Activated CD4-positive, CD25-positive, alpha-beta regulatory T cell treated with anti-CD3 and anti-CD28 coated beads, Interleukin-2, amount 50 U/mL, for 16 hours (primary cell): ENCODE data around the gene ARID4B.
"Not testable (repeated sequence)": the region's sequence is repeated elsewhere in the genome, so short reads cannot be mapped to it uniquely, and the experiment has no call there.

Experiments used
- DNase-seq: peaks from one replicate; pipeline ENCODE4 v3.0.0-alpha.2; 2020; ENCODE audit warnings: low read depth, low spot score

ARID4B gene, protein sequence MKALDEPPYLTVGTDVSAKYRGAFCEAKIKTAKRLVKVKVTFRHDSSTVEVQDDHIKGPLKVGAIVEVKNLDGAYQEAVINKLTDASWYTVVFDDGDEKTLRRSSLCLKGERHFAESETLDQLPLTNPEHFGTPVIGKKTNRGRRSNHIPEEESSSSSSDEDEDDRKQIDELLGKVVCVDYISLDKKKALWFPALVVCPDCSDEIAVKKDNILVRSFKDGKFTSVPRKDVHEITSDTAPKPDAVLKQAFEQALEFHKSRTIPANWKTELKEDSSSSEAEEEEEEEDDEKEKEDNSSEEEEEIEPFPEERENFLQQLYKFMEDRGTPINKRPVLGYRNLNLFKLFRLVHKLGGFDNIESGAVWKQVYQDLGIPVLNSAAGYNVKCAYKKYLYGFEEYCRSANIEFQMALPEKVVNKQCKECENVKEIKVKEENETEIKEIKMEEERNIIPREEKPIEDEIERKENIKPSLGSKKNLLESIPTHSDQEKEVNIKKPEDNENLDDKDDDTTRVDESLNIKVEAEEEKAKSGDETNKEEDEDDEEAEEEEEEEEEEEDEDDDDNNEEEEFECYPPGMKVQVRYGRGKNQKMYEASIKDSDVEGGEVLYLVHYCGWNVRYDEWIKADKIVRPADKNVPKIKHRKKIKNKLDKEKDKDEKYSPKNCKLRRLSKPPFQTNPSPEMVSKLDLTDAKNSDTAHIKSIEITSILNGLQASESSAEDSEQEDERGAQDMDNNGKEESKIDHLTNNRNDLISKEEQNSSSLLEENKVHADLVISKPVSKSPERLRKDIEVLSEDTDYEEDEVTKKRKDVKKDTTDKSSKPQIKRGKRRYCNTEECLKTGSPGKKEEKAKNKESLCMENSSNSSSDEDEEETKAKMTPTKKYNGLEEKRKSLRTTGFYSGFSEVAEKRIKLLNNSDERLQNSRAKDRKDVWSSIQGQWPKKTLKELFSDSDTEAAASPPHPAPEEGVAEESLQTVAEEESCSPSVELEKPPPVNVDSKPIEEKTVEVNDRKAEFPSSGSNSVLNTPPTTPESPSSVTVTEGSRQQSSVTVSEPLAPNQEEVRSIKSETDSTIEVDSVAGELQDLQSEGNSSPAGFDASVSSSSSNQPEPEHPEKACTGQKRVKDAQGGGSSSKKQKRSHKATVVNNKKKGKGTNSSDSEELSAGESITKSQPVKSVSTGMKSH (N-terminal part only)

DNA sequence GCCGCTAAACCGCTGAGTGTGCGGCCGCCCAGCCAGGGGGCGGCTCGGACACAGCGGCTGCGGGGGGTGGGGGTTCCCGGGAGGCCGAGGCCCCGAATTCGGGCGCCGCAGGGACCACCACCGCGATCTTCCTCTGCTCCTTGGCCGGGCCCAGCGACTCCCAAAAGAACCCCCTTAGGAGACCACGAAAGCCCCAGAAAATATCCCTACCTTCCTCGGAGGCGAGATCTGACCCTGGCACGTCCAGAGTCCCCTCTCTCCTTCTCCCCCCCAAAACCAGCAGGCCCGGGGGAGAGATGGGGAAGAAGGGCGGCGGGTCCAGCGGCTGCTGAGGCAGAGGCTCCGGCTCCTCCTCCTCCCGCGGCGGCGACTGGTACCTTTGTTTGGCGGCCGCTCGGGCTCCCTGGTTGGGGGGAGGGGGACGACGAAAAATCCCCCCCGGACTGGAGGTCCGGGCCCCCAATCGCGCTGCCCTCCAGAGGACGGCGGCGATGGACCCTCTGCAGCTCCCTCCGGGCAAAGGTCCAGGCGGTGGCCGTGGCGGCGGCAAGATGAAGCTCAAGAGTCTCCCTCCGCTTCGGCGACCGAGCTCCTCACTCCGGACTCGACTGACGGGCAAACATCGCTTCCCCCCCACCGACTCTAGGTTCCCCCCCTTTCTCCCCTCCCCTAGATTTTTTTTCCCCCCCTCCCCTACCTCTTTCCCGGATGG, at the start of gene ARID4B:
TSS of gene ARID4B (minus strand) at position 621 of the 712 bp plus-strand sequence. CDS start 1,260 bp downstream, outside the sequence.
- DNase-seq, result no peak

DNA sequence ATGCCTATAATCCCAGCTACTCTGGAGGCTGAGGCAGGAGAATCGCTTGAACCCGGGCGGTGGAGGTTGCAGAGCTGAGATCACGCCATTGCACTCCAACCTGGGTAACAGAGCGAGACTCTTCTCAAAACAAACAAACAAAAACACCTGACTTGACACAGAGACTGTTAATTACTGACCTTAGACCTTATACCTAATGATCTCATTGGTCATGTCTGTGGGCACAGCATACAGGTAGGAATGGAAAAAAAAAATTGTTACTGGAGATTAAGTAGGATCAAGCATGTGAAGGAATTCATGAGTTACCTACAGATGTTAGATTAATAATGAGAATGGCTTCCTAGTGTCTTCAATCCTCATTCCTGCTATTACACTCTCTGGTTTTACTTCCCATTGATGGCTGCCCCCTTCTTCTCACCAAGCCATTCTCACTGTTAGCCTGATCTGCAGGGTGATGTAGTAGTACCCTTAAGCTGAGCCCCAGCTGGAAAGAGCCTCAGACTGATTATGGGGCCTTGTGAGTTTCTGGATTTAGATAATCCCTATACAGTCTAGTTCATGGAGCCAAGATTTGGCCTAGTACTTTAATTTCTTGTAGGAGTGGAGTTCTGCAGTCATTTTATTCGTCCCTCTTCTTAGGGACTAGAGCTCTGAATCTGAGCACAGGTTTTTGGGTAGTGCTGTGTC, 48.1 kb upstream of the ARID4B start:
- no peak for DNase-seq

DNA sequence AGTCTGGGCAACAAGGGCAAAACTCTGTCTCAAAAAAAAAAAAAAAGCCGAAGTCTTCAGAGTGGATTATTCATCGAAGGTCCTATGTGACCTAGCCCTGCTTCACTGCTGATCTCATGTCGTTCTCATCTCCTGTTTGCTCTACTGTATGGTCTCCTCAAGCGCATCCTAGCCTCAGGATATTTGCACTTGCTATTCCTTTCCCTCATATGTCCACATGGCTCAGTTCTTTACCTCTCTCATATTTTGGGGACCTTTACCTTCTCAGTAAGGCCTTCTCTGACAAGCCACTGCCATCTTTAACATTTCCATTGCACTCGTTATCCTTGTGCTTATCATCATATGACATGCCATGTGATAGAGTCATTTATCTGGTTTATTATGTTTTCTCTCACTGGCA, 41.8 kb upstream of the ARID4B start:
- DNase-seq, result no peak

DNA sequence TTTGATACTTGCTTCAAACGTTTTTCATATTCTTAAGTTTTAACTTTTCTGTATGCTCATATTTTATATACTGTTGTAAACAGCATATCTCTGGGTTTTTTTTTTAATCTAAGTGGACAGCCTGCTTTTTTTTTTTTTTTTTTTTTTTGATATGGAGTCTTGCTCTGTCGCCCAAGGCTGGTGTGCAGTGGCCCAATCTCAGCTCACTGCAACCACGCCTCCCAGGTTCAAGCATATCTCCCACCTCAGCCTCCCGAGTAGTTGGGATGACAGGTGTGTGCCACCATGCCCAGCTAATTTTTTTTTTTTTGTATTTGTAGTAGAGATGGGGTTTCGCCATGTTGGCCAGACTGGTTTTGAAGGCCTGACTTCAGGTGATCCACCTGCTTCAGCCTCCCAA, 40.4 kb upstream of the ARID4B start:
- DNase-seq, result no peak

DNA sequence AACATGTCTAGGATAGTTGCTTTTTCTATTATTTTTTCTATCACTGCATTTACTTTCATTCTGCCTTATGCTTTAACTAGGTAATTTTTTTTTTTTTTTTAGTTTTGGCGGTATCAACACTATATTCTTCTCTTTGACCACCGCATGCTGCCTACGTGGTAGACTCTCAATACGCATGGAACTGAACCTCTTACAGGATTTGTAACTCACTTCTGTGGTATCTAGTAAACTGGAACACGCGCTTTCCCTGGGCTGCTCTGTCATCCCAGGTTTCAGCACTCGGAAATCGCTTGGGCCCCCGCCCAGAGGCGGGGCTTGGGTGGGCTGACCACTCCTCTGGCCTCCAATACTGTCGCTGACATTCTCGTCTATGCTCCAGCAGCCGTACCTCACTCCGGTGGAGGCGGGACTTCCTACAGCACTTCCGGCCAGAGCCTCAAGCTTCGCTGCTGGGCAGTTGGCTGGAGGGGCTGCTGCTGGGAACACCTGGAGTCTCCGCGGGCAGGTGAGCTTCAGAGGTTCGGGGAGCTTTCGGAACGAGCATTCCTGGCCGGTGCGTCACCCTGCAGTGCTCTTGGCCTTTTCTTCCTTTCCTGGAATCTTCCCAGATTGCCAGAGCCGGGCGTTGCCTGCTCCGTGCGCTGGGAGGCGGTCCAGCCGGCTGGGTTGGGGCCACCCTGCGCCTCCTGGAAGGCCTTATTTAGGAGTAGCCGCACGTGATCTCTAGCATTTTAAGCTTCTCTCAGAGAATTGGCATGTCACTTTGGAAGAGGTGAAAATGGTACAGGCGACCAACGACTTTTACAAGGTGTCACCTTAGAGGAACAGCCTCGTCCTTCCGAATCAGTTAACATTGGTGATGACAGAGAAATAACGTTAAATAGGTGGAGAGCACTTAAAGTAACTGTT, 39.3 kb upstream of the ARID4B start, which contains the start of gene TBCE:
TSS of gene TBCE (plus strand) at position 428 of the 909 bp plus-strand sequence. CDS start 12,623 bp downstream, outside the sequence.
- DNase-seq, result peak; percentile 61

DNA sequence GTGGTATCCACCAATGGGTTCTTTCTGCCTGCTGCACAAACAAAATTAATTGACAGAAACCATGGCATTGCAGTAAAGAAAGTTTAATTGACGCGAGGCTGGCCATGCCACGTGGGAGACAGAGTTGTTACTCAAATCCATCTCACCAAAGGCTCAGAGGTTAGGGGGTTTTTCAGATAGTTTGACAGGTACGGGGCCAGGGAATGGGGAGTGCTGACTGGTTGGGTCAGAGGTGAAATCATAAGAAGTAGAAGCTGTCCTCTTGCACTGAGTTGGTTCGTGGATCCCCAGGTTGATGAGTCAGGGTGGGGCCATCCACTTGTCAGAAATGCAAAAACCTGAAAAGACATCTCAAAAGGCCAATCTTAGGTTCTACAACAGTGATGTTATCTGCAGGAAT, 38.3 kb upstream of the ARID4B start:
- peak; percentile 2 for DNase-seq

DNA sequence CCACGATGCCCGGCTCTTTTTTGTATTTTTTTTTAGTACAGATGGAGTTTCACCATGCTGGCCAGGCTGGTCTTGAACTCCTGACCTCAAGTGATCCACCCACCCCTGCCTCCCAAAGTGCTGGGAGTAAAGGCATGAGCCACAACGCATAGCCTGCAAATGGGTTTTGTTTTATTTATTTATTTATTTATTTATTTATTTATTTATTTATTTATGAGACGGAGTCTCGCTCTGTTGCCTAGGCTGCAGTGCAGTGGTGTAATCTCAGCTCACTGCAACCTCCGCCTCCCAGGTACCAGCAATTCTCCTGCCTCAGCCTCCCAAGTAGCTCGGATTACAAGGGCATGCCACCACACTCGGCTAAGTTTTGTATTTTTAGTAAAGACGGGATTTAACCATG, 36.2 kb upstream of the ARID4B start:
- not testable (repeated sequence) for DNase-seq

DNA sequence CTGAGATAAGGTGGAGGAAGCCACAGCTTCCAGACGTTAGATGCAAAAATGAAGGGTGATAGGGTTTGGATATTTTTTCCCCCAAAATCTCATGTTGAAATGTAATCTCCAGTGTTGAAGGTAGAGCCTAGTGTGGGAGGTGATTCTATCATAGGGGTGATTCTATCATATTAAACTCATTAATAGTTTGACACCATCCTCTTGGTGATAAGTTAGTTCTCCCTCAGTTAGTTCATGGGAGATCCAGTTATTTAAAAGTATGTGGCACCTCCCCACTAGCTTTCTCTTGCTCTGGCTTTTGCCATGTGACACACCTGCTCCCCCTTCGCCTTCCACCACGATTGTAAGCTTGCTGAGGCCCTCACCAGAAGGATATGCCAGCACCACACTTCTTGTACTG, 30.9 kb upstream of the ARID4B start:
- no peak for DNase-seq

DNA sequence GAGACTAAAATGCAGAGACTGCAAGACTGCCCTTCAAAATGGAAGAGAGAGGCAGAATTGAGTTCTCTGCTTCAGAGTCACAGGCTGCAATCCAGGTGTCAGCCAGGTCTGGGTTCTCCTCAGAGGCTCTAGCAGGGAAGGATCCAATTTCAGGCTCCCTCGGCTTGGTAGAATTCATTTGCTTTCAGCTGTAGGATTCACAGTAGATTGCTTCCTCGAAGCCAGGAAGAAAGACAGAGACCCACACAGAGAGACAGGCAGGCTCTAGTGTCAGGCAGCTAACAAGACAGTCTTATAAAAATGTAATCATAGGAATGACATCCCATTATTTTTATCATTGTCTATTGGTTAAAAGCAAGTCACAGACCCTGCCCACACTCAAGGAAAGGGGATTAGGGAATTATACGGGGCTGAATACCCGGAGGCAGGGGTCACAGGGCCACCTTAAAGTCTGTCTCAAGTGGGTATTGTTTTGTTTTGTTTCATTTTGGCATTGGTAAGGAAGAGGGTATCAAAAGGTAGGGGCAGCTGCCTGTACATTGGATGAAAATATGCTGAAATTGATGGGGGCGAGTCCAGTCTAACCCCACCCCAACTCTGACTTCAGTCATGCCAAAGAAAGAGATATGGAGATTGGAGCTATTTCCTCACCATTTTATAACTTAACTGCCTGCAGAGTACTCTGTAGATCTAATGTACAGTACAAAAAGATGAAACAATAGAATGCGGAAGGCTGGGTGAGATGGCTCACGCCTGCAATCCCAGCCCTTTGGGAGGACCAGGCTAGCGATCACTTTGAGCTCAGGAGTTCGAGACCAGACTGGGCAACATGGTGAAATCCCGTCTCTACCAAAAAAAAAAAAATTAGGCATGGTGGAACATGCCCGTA, 29.8 kb upstream of the ARID4B start:
- DNase-seq, result no peak

DNA sequence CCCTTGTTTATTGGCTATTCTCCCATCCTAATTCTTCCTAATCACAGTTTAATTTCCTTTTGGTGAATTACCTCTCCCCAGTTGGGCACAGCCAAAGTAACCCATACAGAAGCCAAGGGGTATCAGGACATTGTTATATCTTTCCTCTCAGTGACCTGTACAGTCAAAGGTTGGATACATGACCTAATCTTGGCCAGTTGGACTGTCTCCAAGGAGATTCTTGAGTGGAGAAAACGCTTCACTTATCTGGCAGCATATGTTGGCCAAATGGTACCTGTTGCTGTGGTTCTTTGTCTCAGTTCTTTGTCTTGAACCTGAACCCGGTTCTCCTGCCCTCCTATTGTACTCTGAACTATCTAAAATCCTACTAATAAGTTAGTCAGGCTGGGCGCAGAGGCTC, 23.9 kb upstream of the ARID4B start:
- DNase-seq, result no peak

DNA sequence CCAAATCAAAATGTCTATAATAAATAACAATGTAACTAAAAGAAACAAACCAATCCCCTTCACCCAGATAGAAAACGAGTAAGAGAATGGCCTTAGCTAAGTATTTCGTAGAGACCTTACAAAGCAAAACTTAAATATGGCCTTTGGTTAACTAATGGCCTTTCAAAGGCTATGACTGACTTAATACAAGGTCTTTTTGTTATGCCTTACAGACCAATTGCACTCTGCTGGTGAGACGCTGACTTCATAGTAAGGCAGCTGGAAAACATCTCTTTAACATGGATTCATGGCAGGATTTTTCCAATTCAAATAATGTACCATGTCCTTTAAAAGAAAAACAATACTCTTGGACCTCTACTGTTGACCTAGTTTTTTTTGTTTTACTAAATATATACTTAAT, 23.5 kb upstream of the ARID4B start:
- DNase-seq, result no peak

DNA sequence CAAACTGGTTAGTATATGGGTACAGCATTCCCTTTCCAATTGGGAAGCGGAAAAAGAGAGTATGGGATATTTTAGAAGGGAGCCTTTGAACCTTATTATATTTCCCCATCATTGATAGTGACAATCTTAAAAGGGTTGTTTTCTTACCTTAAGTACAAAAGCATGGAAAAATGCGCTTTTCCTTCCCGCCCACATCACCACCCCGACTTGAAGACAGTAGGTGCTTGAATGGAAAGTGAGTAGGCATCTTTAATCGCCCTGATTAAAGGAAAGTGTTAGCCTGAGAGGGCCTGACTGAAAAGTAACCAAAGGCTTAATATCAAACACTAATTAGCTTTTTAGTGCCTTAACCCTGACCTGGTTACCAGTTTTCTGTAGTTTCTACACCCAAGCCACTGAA, 15.7 kb upstream of the ARID4B start:
- no peak for DNase-seq

DNA sequence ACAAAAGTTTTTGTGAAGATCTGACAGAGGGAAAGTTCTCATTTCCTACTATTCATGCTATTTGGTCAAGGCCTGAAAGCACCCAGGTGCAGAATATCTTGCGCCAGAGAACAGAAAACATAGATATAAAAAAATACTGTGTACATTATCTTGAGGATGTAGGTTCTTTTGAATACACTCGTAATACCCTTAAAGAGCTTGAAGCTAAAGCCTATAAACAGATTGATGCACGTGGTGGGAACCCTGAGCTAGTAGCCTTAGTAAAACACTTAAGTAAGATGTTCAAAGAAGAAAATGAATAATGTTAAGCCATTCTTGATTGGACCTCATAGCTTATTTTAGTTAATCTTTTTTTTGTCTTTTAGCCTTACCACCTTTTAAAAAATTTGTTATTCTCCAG, 14.5 kb upstream of the ARID4B start:
- no peak for DNase-seq

DNA sequence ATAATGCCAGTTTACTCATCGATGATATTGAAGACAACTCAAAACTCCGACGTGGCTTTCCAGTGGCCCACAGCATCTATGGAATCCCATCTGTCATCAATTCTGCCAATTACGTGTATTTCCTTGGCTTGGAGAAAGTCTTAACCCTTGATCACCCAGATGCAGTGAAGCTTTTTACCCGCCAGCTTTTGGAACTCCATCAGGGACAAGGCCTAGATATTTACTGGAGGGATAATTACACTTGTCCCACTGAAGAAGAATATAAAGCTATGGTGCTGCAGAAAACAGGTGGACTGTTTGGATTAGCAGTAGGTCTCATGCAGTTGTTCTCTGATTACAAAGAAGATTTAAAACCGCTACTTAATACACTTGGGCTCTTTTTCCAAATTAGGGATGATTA, 14.1 kb upstream of the ARID4B start:
- no peak for DNase-seq

DNA sequence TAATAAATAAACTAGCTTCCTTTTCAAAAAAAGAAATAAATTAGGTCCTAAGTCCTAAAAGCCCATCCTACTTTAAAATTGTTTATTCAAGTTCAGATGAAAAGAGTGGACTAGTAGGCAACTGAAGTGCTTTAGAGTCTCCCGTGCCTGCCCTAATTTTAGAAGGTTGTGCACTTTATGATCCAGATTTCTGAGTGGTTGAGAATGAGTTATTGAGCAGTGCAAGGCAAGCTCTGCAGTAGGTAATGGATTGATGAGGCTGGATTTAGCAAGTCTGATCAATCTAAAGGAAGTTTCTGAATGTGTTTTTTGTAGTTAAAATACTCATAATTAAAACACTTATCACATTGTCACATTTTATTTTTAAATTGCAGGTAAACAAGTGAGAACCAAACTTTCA, 13.4 kb upstream of the ARID4B start:
- no peak for DNase-seq

DNA sequence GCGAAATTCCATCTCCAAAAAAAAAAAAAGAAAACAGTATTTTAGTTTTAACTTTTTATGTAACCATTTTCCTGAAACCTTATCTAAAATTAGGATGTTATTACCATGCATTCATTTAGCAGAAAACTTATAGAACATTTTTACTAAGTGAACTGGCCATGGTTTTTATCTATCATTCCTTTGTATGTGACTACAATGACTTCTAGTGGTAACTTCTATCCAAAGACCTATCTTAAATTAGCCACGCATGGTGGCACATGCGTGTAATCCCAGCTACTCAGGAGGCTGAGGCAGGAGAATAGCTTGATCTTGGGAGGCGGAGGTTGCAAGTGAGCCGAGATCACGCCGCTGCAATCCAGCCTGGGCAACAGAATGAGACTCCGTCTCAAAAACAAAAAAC, 11.8 kb upstream of the ARID4B start:
- no peak for DNase-seq

DNA sequence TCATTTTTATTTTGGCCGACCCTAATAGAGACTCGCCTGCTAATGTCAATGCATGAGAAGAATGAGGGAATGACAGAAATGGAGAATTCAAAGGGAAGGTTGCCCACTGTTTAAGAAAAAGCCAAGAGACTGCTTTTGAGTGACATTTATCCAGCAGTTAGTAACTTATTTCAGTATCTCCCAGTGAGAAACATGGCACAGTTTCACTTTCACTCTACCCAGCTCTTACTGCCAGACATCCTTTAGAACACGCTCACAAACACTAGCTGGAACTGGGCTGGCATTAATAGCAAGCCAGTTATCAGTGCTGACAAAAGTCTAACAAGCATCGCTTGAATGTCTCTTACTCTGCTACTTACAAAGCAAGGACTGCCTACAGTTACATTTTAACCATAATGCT, 8.9 kb upstream of the ARID4B start:
- no peak for DNase-seq

DNA sequence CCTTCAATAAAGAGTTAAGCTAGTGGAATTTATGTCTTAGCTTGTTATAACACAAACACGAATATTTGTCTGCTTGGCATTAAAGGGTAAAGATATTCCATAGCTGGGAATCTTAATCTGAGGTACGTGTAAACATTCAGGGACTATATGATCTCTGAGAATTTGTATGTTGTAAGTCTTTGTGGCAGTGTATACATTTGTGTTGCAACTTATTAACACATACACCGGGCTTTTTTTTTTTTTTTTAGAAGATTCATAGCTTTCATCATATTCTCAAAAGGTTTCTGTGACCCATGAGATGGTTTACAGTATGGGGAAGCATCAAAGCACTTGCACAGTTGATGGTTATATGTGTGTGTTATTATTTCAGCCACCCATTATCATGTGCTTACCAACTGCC, 3.4 kb upstream of the ARID4B start:
- DNase-seq, result no peak

DNA sequence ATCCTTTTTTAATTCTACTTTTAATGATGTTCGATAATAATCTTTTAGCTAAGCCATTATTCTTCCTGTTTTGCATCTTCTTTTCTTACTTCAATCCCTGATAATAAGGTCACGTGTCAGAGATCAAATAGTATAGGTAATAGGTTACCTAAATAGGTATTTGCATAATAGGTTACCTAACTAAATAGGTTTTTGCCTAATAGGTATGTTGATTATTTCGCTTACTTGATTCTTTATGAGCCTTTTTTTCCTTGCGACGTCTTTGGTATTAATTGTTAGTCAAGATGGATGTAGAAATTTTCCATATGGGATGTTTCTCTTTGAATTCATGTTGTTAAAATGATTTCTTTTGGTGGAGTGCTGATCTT, 2.9 kb upstream of the ARID4B start:
- DNase-seq, result no peak
